ENCODE data around the gene GID4. TPM values are rescaled to one million over a fixed set of nuclear protein-coding genes. Genes with fewer than 3 reads are reported as not detected.

The GID4 gene
- polyA plus RNA-seq, 3 donors = 4.1 to 6.0 (median 4.4) TPM

- DNase-seq = no peak
- Mint-ChIP-seq H3K4me1 (no peaks in the 10 kb centered on the region), H3K36me3 (peaks cover 70 to 92% of the 10 kb centered on the region in 2 donors), H3K27me3 (ENCODE audit: low read depth in 3 of 3) (peaks cover 0 to 1% (median 0%) of the 10 kb centered on the region in 3 donors), H3K9me3 (no peaks in the 10 kb centered on the region), H3K4me3 (no peak overlapping the region), H3K27ac (no peak overlapping the region)
- intact Hi-C loops (cut with micrococcal nuclease) = no loop called here
- no peak overlapping the region for H3K9ac ChIP-seq (ENCODE audit: insufficient read depth, low read length, poor library complexity, severe bottlenecking)
- H3K36me3 ChIP-seq (replicated peaks in 1 of 2; ENCODE audit: control insufficient read depth in 1 of 2, insufficient read depth in 2 of 2, low read length in 2 of 2) = peaks cover 73 to 96% of the 10 kb centered on the region in 2 donors
- H3K27me3 ChIP-seq (ENCODE audit: control insufficient read depth in 2 of 2, insufficient read depth in 2 of 2, low read length in 2 of 2) = no peaks in the 10 kb centered on the region
- no peak overlapping the region for H3K4me3 ChIP-seq (replicated peaks in 1 of 3; ENCODE audit: low read depth in 2 of 3, low read length in 3 of 3)
- no peaks in the 10 kb centered on the region for H3K9me3 ChIP-seq (replicated peaks in 1 of 2; ENCODE audit: control insufficient read depth in 1 of 2, insufficient read depth in 1 of 2, low read length in 2 of 2)
- H3K4me1 ChIP-seq (ENCODE audit: control insufficient read depth in 1 of 2, insufficient read depth in 2 of 2, low read length in 2 of 2) = no peaks in the 10 kb centered on the region
- no peak overlapping the region for H3K27ac ChIP-seq (ENCODE audit: low read depth in 1 of 2, low read length in 2 of 2)
- TF ChIP-seq CTCF (IDR thresholded peaks at IDR 0.05) = no peak
- H3K4me2 ChIP-seq (replicated peaks; ENCODE audit: extremely low read depth, low read length, poor library complexity, severe bottlenecking) = no peak overlapping the region
- H3K79me2 ChIP-seq (ENCODE audit: insufficient read depth, low read length) = no peaks in the 10 kb centered on the region
- WGBS (ENCODE audit: insufficient coverage) = 71% methylated on average over 1 of the region's 3 CpGs
- H4K20me1 ChIP-seq (ENCODE audit: insufficient read depth, low read length) = no peaks in the 10 kb centered on the region
- no peak overlapping the region for H2AFZ ChIP-seq (ENCODE audit: insufficient read depth, low read depth, low read length, poor library complexity, severe bottlenecking)
Measured at GRCh38 chr17:18017958-18018357, 21.2 kb upstream of the GID4 start.

GRCh38 chr17:18018411-18018921, 20.7 kb upstream of the GID4 start:
- Histone ChIP-seq H3K4me3 (replicated peaks in 1 of 3; ENCODE audit: low read depth in 2 of 3, low read length in 3 of 3) (no peak overlapping the region), H4K20me1 (ENCODE audit: insufficient read depth, low read length) (no peaks in the 10 kb centered on the region), H3K4me2 (replicated peaks; ENCODE audit: extremely low read depth, low read length, poor library complexity, severe bottlenecking) (no peak overlapping the region), H3K9ac (ENCODE audit: insufficient read depth, low read length, poor library complexity, severe bottlenecking) (no peak overlapping the region), H3K27ac (ENCODE audit: low read depth in 1 of 2, low read length in 2 of 2) (no peak overlapping the region), H3K27me3 (ENCODE audit: control insufficient read depth in 2 of 2, insufficient read depth in 2 of 2, low read length in 2 of 2) (no peaks in the 10 kb centered on the region), H3K36me3 (replicated peaks in 1 of 2; ENCODE audit: control insufficient read depth in 1 of 2, insufficient read depth in 2 of 2, low read length in 2 of 2) (peaks cover 73 to 96% of the 10 kb centered on the region in 2 donors), H3K4me1 (ENCODE audit: control insufficient read depth in 1 of 2, insufficient read depth in 2 of 2, low read length in 2 of 2) (no peaks in the 10 kb centered on the region), H3K79me2 (ENCODE audit: insufficient read depth, low read length) (no peaks in the 10 kb centered on the region), H2AFZ (ENCODE audit: insufficient read depth, low read depth, low read length, poor library complexity, severe bottlenecking) (no peak overlapping the region), H3K9me3 (replicated peaks in 1 of 2; ENCODE audit: control insufficient read depth in 1 of 2, insufficient read depth in 1 of 2, low read length in 2 of 2) (no peaks in the 10 kb centered on the region)
- Mint-ChIP-seq H3K4me1 (no peaks in the 10 kb centered on the region), H3K27me3 (ENCODE audit: low read depth in 3 of 3) (peaks cover 0 to 1% (median 0%) of the 10 kb centered on the region in 3 donors), H3K4me3 (no peak overlapping the region), H3K36me3 (peaks cover 66 to 90% of the 10 kb centered on the region in 2 donors), H3K27ac (no peak overlapping the region), H3K9me3 (no peaks in the 10 kb centered on the region)
- TF ChIP-seq CTCF (IDR thresholded peaks at IDR 0.05) = no peak
- DNase-seq = no peak
- intact Hi-C loops (cut with micrococcal nuclease) = no loop called here
- WGBS (ENCODE audit: insufficient coverage) = 94% methylated on average over 11 of the region's 15 CpGs
